Psoas muscle (tissue), 8 donors: ENCODE results near the gene CR1. TPM values are rescaled to one million over a fixed set of nuclear protein-coding genes. Genes with fewer than 3 reads are reported as not detected.
"Not testable (repeated sequence)": the region's sequence is repeated elsewhere in the genome, so short reads cannot be mapped to it uniquely, and the experiment has no call there.

ENCODE experiments used
- ATAC-seq, 4 donors: fragments of 200-7000 bp; cut with Tn5 transposase; one replicate each; pipeline ENCODE4 v1.9.1; 2020; ENCODE audit warnings: moderate library complexity in 3 of 4, mild to moderate bottlenecking in 2 of 4
- DNase-seq, 2 donors: peaks; one replicate each; pipeline ENCODE4 v3.0.0-alpha.2; 2020
- H3K27ac ChIP-seq: fragments of 200-600 bp; one replicate; pipeline ENCODE4 v1.8.0; 2022
- H3K27me3 ChIP-seq, 3 donors: fragments of 200-600 bp in 1 of 3; one replicate each; pipeline versions ENCODE4 v1.6.1 to v1.8.0; 2013 to 2022; ENCODE audit warnings: low read length in 2 of 3, mild to moderate bottlenecking in 2 of 3, moderate library complexity in 1 of 3; ENCODE audit not compliant: insufficient read depth in 3 of 3
- H3K36me3 ChIP-seq, 2 donors: fragments of 200-600 bp in 1 of 2; one replicate each; pipeline versions ENCODE4 v1.6.1 to v1.8.0; 2013 to 2022; ENCODE audit warnings: low read depth in 1 of 2, mild to moderate bottlenecking in 1 of 2, moderate library complexity in 1 of 2; ENCODE audit not compliant: insufficient read depth in 1 of 2
- H3K4me1 ChIP-seq: fragments of 200-600 bp; one replicate; pipeline ENCODE4 v1.8.0; 2022
- H3K4me3 ChIP-seq: fragments of 200-600 bp; one replicate; pipeline ENCODE4 v1.8.0; 2022; ENCODE audit warnings: mild to moderate bottlenecking
- H3K9me3 ChIP-seq: fragments of 200-600 bp; one replicate; pipeline ENCODE4 v1.8.0; 2022
- WGBS, 3 donors: extraction: QIAGEN DNeasy Blood & Tissue Kit; methylation state at CpG; one replicate each; pipeline versions ENCODE4 v1.1.6 to v1.1.7; 2013; 5-methylcytosine and 5-hydroxymethylcytosine counted together
- intact Hi-C, 2 donors: fragments of 100-400 bp; cut with DNase I; formaldehyde crosslinking; loops; one replicate each; pipeline versions ENCODE4 v1.11.0 to v1.14.2; 2022
- polyA plus RNA-seq, 3 donors: library from polyadenylated mRNA; stranded (reverse); fragments of 200-250 nt; gene quantifications; one replicate each; pipeline ENCODE4 v1.2.3, GENCODE V29; 2013
- total RNA-seq, 4 donors: library from RNA; stranded (reverse); fragmentation: NEBNext Ultra II Directional in 2 of 4; extraction: Animal tissue kit (Norgen Biotek cat#: 25700) in 2 of 4; gene quantifications; one replicate each; pipeline versions ENCODE4 v1.2.1 to v1.2.4, GENCODE V29; 2021 to 2023
- TF ChIP-seq, protein P1 (sequence below): fragments of 200-600 bp; IDR thresholded peaks from one replicate; pipeline ENCODE4 v1.8.0; 2022; ENCODE audit warnings: antibody characterized with exemption
- donor health status: healthy with polysubstance abuse.
- donor health status: DM: no; HTN: no; CAD: no; lungs with moderate emphysema.
- donor health status: Bipolar disorder and iron deficiency.
- donor health status: healthy.
- donor health status: DM: yes; HTN: yes; CAD: no.
- donor health status: DM: no; HTN: no; CAD: no.
- donor health status: DM: no; HTN: no; CAD: no.
- donor health status: DM: yes; HTN: yes; CAD: no.

Gene CR1
- total and polyA plus RNA-seq, 7 donors, result 0.08 to 3.9 (median 0.87) TPM

DNA sequence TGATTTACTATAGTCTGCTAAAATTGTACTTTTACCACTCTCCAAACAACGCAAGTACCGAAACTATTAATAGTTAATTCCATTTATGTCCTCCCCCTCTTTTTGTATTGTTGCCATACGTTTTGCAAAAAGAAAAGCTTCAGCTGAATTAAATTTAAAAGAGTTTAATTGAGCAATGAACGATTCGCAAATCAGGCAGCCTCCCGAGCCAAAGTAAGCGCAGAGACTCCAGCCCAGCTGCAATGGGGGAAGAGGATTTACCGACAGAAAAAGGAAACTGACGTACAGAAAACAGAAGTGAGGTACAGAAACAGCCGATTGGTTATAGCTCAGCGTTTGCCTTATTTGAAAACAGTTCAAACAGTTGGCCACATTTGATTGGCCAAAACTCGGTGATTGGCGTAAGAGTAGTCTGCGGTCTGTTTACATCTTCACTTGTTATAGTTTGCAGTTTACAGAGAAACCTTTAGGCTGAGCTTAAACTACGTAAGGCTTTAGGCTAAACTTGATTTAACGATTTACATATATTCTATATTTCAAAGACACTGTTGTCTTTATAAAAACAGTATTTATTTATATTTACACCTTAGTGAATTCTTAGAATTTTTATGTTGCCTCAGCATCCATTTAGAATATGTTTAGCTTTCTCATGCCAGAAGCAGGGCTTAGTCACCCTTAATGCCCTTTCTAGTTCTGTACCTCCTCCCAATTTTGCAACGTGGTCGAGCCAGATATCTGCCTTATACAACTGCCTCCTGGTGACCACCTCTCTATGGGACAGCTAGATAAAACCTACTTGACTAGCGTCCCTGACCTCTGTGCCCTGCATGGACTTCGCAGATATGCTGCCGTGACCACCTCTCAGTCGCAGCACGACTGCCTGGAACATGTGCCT lies 23.8 kb downstream of the CR1 start:
- Histone ChIP-seq H3K4me3 (no peak overlapping the region), H3K4me1 (no peaks in the 10 kb centered on the region), H3K27me3 (peaks cover 0 to 5% (median 0%) of the 10 kb centered on the region in 3 donors), H3K36me3 (no peaks in the 10 kb centered on the region), H3K9me3 (no peaks in the 10 kb centered on the region), H3K27ac (no peak overlapping the region)
- 76 to 79% (median 76%) methylated on average over 23 of the region's 23 CpGs for WGBS, 3 donors
- ATAC-seq (no peak), DNase-seq (no peak)
- intact Hi-C loops, result no loop called here
- TF ChIP-seq, protein P1, sequence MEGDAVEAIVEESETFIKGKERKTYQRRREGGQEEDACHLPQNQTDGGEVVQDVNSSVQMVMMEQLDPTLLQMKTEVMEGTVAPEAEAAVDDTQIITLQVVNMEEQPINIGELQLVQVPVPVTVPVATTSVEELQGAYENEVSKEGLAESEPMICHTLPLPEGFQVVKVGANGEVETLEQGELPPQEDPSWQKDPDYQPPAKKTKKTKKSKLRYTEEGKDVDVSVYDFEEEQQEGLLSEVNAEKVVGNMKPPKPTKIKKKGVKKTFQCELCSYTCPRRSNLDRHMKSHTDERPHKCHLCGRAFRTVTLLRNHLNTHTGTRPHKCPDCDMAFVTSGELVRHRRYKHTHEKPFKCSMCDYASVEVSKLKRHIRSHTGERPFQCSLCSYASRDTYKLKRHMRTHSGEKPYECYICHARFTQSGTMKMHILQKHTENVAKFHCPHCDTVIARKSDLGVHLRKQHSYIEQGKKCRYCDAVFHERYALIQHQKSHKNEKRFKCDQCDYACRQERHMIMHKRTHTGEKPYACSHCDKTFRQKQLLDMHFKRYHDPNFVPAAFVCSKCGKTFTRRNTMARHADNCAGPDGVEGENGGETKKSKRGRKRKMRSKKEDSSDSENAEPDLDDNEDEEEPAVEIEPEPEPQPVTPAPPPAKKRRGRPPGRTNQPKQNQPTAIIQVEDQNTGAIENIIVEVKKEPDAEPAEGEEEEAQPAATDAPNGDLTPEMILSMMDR, result no peak

DNA sequence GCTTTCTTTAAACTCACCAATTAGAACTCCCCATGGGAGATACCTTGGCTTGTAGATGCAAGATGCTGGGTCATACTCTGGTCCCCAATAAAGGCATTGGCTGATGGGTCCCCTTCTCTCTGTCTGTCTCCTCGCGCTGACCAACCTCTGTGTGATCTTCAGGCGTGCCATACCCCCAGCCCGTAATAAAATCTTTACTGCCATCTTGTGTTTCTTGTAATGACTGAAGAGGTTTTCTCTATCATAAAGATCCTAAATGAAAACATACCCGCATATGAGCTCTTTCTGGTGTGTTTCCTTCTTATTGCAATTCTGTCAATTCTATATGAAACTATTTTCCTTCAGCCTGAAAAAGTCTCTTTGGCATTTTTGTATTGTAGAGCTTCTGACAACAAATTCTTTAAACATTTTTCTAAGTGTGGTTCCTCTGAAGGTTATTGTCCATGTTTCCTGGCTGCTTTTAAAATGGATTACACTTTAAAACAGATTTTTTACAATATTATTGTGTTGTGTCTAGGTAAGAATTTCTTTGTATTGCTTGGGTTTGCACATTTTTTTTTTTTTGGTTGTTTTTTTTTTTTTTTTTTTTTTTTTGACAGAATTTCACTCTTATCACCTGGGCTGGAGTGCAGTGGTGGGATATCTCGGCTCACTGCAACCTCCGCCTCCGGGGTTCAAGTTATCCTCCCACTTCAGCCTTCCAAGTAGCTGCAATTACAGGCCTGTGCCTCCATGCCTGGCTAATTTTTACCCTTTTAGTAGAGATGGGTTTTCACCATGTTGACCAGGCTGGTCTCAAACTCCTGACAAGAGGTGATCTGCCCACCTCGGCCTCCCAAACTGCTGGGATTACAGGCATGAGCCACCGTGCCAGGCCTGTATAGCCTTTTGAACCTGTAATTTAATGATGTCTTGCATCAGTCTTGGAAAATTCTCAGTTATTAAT lies 24.7 kb downstream of the CR1 start:
- ATAC-seq, H3K36me3 ChIP-seq, DNase-seq, H3K4me3 ChIP-seq, H3K9me3 ChIP-seq, H3K27me3 ChIP-seq, intact Hi-C loops, H3K27ac ChIP-seq, H3K4me1 ChIP-seq: not testable (repeated sequence)
- WGBS, 3 donors, result 83 to 85% (median 84%) methylated on average over 10 of the region's 10 CpGs

DNA sequence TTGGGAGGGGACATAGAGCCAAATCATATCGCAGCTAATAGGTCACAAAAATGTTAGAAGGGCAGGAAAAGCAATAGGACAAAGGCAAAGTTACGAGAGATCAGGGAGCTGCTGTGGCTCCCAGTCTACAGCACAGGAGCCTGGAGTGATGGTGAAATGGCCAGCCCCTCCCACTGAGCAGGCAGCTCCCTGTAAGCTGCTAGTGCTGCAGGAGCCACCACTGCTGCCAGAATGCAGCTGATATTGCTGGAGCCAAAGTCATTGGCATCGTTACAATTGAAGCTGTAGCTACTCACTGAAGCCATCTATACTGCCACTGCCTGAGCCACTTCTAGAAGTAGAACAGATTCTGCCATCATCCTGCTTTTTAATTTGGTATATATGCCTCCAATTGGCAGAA lies 29.3 kb downstream of the CR1 start:
- H3K27ac ChIP-seq, H3K36me3 ChIP-seq, DNase-seq, ATAC-seq, H3K4me3 ChIP-seq, H3K9me3 ChIP-seq, H3K4me1 ChIP-seq, H3K27me3 ChIP-seq, intact Hi-C loops: not testable (repeated sequence)
- WGBS, 3 donors, result 50 to 83% (median 68%) methylated on average over 1 to 3 of the region's 3 CpGs

DNA sequence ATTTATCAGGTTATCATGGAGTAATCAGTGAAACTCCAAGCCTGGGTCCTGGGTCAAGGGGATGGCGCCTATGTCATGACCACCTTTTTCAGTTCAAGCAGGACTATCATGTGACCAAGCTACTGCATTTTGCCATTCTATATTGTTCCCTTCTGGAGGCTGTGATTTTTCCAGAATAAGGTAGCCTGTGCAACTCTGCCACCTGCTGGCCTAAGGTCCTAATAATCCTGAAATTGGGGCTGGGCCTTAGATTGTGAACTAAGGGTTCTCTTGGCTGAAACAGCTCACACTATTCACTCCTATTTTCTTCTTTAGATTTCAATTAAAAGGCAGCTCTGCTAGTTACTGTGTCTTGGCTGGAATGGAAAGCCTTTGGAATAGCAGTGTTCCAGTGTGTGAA lies 32.4 kb downstream of the CR1 start:
- no CpG with 5 or more reads among the region's 1 CpG for WGBS, 3 donors
- intact Hi-C loops, DNase-seq, ATAC-seq, H3K36me3 ChIP-seq, H3K27me3 ChIP-seq, H3K4me3 ChIP-seq, H3K4me1 ChIP-seq, H3K9me3 ChIP-seq, H3K27ac ChIP-seq: not testable (repeated sequence)

DNA sequence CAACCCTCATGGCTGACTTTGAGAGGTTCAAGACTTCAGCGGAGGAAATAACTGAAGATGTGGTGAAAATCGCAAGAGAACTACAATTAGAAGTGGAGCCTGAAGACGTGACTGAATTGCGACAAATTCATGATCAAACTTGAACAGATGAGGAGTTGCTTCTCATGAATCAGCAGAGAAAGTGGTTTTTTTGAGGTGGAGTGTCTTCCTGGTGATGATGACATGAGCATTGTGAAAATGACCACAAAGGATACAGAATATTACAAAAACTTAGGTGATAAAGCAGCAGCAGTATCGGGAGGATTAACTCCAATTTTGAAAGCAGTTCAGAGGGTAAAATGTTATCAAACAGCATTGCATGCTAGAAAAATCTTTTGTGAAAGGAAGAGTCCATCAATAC lies 40.3 kb downstream of the CR1 start:
- DNase-seq, H3K27ac ChIP-seq, H3K4me1 ChIP-seq, intact Hi-C loops, H3K36me3 ChIP-seq, H3K4me3 ChIP-seq, H3K27me3 ChIP-seq, ATAC-seq, H3K9me3 ChIP-seq: not testable (repeated sequence)
- WGBS, 3 donors, result no CpG with 5 or more reads among the region's 5 CpGs

DNA sequence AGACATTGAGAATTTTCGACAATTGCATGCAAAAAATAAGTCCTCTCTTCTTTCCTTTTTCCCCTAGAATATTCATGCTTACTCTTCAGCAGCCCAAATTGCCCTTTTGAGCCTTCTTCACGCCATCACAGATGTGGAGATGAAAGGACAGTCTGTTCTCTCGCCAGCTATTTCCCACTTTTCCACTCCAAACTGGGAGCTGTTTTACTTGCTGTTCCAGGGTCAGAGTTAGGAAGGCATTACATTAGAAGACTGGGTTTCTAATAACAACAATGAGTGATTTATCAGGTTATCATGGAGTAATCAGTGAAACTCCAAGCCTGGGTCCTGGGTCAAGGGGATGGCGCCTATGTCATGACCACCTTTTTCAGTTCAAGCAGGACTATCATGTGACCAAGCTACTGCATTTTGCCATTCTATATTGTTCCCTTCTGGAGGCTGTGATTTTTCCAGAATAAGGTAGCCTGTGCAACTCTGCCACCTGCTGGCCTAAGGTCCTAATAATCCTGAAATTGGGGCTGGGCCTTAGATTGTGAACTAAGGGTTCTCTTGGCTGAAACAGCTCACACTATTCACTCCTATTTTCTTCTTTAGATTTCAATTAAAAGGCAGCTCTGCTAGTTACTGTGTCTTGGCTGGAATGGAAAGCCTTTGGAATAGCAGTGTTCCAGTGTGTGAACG lies 50.9 kb downstream of the CR1 start:
- ATAC-seq, result not testable (repeated sequence)

DNA sequence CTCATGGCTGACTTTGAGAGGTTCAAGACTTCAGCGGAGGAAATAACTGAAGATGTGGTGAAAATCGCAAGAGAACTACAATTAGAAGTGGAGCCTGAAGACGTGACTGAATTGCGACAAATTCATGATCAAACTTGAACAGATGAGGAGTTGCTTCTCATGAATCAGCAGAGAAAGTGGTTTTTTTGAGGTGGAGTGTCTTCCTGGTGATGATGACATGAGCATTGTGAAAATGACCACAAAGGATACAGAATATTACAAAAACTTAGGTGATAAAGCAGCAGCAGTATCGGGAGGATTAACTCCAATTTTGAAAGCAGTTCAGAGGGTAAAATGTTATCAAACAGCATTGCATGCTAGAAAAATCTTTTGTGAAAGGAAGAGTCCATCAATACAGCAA lies 58.9 kb downstream of the CR1 start:
- H3K27ac ChIP-seq, H3K9me3 ChIP-seq, DNase-seq, ATAC-seq, H3K27me3 ChIP-seq, H3K4me3 ChIP-seq, H3K36me3 ChIP-seq, intact Hi-C loops, H3K4me1 ChIP-seq: not testable (repeated sequence)
- WGBS, 3 donors, result no CpG with 5 or more reads among the region's 5 CpGs

More for the DNA sequence above, 50.9 kb downstream of the CR1 start:
- H3K4me1 ChIP-seq, H3K27me3 ChIP-seq, H3K36me3 ChIP-seq, DNase-seq, intact Hi-C loops, H3K4me3 ChIP-seq, H3K9me3 ChIP-seq, H3K27ac ChIP-seq: not testable (repeated sequence)
- WGBS, 3 donors, result no CpG with 5 or more reads among the region's 5 CpGs
